GM19193 (cell line): ENCODE measurements around the gene CDH6.

Source experiments
- POLR2A ChIP-seq: IDR thresholded peaks from 4 replicates; pipeline ENCODE4 v1.6.1; 2011; ENCODE audit not compliant: insufficient read depth, insufficient read length; ENCODE audit errors: extremely low read depth

The CDH6 gene

GRCh38 chr5:31324842-31325241, 131.4 kb downstream of the CDH6 start:
- no peak for TF ChIP-seq POLR2A

GRCh38 chr5:31328040-31328733, 134.7 kb downstream of the CDH6 start:
- TF ChIP-seq POLR2A = no peak

- TF ChIP-seq POLR2A = no peak
These were observed 136.2 kb downstream of the CDH6 start for GRCh38 chr5:31329715-31330114.

GRCh38 chr5:31332160-31332559, 138.7 kb downstream of the CDH6 start:
- TF ChIP-seq POLR2A = no peak

- no peak for TF ChIP-seq POLR2A
These were observed 140.0 kb downstream of the CDH6 start for GRCh38 chr5:31333475-31333874.

- no peak for TF ChIP-seq POLR2A
These were observed 140.8 kb downstream of the CDH6 start for GRCh38 chr5:31334061-31334860.

GRCh38 chr5:31335456-31335855, 142.0 kb downstream of the CDH6 start:
- TF ChIP-seq POLR2A = no peak

- TF ChIP-seq POLR2A = no peak
These were observed 150.5 kb downstream of the CDH6 start for GRCh38 chr5:31343946-31344345.

GRCh38 chr5:31346896-31347551, 153.5 kb downstream of the CDH6 start:
- TF ChIP-seq POLR2A = no peak

- TF ChIP-seq POLR2A = no peak
These were observed 154.0 kb downstream of the CDH6 start for GRCh38 chr5:31347552-31347905.

GRCh38 chr5:31350395-31350794, 156.9 kb downstream of the CDH6 start:
- TF ChIP-seq POLR2A = no peak

- TF ChIP-seq POLR2A = no peak
These were observed 161.9 kb downstream of the CDH6 start for GRCh38 chr5:31355337-31355736.

GRCh38 chr5:31357038-31357437, 163.6 kb downstream of the CDH6 start:
- TF ChIP-seq POLR2A = no peak

GRCh38 chr5:31359839-31360238, 166.4 kb downstream of the CDH6 start:
- no peak for TF ChIP-seq POLR2A

- no peak for TF ChIP-seq POLR2A
These were observed 167.7 kb downstream of the CDH6 start for GRCh38 chr5:31361234-31361633.

- TF ChIP-seq POLR2A = no peak
These were observed 169.0 kb downstream of the CDH6 start for GRCh38 chr5:31362529-31362900.
